Measurements from ENCODE around the gene OTUD3.

Gene OTUD3

DNA sequence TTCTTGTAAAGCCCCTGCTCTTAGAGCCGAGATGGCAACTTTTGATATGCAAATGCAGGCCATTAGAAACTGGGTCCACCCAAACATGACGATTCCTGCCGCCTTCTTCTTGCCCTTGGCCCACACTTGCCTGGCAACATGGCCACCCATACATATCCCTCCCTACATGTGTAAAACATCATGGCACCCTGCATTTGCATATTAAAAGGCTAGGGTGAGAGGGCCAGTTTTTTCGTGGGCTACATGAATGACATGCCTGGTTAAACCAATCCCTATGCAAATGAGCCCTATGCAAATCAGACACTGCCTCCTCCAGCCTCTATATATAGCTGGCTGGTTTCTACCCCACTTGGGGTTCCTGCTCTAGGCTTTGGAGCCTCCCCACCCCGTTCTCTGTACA, 78.4 kb downstream of the OTUD3 start:
- no peak for DNase-seq
